WTC11 (cell line): ENCODE data around the gene OBSCN.

Experiments used
- SP1 ChIP-seq: sonication (generic); formaldehyde crosslinking; conservative IDR thresholded peaks from 2 replicates; pipeline ENCODE4 v1.8.1; 2022; ENCODE audit warnings: missing genetic modification reagents
- TF ChIP-seq, protein P1 (sequence below): sonication (generic); formaldehyde crosslinking; IDR thresholded peaks from 2 replicates; pipeline ENCODE4 v1.8.0; 2022; ENCODE audit warnings: mild to moderate bottlenecking, missing genetic modification reagents
- TF ChIP-seq, protein P2 (sequence below): fragments of 200-600 bp; IDR thresholded peaks from 2 replicates; pipeline ENCODE4 v1.8.0; 2022; ENCODE audit warnings: antibody characterized with exemption

DNA sequence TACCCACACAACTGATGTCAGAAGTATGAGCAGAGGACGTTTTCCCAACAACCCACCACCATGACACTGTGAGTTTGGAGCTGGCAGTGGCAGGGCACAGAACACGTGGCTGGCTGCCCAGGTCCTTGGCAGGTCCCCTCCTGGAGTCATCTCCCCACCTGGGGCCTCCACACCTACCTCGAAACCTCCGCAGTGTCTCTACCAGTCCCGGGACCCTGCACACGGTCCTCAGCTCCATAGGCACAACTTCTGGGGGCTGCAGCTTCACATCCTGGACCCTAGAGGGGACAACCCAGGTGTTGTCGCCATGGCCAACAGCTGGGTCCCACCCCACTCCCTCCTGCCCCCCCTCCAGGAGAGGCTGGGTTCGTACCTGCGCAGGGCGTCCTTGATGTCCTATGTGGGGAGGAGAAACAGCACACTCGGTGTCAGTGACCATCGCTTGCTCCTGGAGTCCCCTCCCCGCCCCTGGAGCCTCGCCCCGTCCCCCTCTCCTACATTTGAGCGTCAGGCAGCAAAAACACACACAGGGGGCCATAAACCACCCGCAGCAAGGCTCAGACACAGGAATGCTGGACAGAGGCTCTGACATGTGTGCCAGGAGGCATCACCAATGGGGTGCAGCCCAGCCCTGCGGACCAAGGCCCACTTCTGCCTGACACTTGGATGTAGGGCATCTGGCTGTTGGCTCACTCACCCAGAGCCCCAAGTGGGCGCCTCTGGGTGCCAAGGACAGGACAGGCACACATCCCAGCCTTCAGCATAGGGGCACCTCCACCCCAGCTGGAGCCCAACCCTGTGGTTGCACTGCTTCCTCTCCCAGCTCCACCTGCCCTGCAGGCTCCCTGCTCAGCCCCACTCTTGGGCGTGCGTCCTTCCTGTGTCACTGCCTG, 189.2 kb downstream of the OBSCN start:
- TF ChIP-seq, protein P1, sequence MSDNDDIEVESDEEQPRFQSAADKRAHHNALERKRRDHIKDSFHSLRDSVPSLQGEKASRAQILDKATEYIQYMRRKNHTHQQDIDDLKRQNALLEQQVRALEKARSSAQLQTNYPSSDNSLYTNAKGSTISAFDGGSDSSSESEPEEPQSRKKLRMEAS (CRISPR knock-in tag): no peak
- TF ChIP-seq, protein P2, sequence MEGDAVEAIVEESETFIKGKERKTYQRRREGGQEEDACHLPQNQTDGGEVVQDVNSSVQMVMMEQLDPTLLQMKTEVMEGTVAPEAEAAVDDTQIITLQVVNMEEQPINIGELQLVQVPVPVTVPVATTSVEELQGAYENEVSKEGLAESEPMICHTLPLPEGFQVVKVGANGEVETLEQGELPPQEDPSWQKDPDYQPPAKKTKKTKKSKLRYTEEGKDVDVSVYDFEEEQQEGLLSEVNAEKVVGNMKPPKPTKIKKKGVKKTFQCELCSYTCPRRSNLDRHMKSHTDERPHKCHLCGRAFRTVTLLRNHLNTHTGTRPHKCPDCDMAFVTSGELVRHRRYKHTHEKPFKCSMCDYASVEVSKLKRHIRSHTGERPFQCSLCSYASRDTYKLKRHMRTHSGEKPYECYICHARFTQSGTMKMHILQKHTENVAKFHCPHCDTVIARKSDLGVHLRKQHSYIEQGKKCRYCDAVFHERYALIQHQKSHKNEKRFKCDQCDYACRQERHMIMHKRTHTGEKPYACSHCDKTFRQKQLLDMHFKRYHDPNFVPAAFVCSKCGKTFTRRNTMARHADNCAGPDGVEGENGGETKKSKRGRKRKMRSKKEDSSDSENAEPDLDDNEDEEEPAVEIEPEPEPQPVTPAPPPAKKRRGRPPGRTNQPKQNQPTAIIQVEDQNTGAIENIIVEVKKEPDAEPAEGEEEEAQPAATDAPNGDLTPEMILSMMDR: no peak
- TF ChIP-seq SP1 (CRISPR knock-in tag): no peak
